CD4-positive, alpha-beta T cell treated with Interleukin-21 for 1 hour (primary cell): ENCODE measurements around the gene C5orf47.
"Not testable (repeated sequence)": the region's sequence is repeated elsewhere in the genome, so short reads cannot be mapped to it uniquely, and the experiment has no call there.

Experiments
- DNase-seq: peaks from one replicate; pipeline ENCODE4 v3.0.0-alpha.2; 2020

C5orf47 gene

GRCh38 chr5:173970878-173971650, 17.9 kb upstream of the C5orf47 start:
- no peak for DNase-seq

DNA sequence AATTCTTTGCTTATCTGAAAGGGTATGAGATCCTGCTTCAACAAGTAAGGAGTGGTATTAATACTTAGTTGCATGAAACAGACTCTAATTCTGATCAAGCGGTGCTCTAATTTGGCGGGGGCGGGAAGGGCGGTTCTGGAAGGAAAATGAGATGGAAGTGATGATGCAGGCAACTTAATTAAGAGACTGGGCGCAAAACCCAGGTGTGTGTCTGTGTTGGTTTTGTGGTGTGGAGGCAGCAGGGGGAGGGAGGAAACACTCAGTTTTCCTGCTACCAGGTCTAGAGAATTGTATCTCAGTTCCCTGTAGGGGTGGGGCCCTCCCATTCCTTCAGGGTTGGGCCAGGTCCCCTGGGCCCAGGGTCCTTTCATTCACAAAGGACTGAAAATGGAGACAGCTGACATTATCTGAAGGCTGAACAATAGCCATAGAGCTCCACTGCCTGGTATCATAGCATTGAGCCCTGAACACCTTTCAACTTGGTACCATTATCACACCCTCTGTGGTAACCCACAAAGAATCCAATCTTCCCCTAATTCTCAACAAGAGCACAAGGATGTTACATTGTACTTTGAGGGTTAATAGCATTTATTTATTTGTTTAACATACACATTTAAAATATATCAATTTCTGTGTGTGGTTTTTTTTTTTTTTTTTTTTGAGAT, 17.2 kb upstream of the C5orf47 start:
- DNase-seq = no peak

GRCh38 chr5:173972607-173972924, 16.4 kb upstream of the C5orf47 start:
- no peak for DNase-seq

- peak; percentile 72 for DNase-seq
Measured at GRCh38 chr5:173972925-173973615, 15.9 kb upstream of the C5orf47 start.

GRCh38 chr5:173973616-173973969, 15.4 kb upstream of the C5orf47 start:
- DNase-seq = no peak

GRCh38 chr5:173974688-173975239, 14.2 kb upstream of the C5orf47 start:
- DNase-seq = no peak

DNA sequence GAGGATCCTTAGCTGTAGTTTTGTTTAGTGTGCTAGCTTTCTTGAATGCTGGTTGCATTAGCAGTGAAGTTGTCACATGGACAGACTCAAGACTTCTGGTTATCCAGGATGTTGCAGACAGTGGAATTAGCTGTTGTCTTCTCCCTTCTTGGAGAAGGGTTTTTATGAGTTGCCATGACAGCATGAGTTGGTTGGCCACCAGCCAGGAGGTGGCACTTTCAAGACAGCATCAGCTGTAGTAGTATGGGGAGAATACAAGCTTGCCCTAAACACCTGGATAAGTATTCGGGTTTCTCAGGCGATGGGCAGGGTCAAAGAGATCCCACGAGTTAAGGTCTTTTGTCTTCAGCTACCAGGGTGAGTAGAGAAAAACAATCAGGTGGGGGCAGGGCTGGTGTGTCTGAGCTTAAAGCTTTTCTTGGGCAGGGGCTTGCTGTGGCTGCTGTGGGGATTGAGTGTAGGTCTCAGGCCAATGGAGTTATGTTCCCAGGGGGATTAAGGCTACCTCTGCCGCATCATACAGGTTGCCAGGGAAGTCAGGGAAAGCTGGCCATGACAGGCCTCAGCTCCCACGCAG, 7.7 kb upstream of the C5orf47 start:
- DNase-seq = no peak

DNA sequence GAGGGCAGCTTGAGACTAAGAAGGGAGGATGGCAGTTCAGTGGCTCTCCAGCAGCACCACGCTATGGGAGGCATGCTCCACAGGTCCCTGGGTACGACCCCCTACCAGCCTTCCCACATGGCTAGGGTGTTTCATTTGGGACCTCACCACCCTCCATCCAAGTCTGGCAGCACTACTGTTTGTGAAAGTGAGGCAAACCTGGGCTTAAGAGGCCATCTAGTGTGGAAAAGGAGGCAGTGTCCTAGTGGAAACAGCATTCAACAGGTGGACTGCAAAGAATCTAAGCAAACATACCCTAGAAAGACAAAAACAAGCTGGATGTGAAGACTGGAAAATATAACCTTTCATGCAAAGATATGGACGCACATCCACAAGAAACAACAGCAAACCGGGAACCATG, 4.8 kb upstream of the C5orf47 start:
- no peak for DNase-seq

DNA sequence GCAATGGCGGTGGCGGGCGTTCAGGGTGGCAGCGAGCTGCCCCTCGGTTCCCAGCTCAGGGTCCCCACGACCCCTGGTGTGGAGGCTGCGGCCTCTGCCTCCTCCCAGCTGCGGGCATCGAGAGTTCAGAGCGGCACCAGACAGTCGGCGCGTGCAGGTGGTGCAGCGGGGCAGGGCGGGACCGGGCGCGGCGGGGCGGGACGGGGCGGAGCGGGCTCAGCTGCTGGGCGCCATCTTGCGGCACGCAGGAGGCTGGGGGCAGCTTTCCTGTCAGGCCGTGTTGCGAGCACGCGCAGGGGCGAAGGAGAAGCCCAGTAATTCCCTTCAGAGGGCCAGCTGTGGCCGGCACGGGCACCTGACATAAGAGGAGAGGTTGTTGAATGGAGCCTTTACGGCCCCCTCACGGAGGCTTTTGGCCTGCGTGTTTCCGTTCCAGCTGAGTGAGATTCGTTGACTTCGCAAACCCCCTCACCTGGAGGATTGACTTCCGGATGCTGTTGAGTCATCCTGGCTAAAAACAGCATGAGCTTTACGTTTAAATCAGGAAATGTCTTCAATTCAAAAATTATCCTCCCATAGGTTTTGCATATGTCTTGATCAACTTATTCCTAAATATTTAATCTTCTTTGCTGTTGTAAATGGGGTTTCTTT, 587 bp downstream of the C5orf47 start:
- DNase-seq = no peak

GRCh38 chr5:173997331-173997730, 8.4 kb downstream of the C5orf47 start:
- no peak for DNase-seq

DNA sequence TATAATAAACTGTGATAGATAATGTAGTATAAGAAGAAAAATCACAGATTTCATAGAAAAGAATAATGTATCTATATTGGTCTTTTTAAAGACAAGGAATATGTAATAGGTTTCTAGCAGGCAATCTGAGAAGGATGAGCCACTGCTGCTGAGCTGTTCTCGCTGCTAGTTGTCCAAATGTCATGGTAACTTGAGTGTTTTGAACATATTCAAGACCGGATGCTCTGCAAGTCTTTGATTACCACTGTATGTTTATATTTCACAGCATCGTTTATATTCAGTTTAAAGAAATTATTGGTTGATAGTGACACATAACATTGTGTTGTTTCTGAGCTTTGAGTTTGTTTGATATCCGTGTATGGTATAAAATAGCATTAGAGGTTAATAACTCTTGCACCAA, 9.6 kb downstream of the C5orf47 start:
- no peak for DNase-seq

- no peak for DNase-seq
Measured at GRCh38 chr5:174000076-174000475, 11.1 kb downstream of the C5orf47 start.

DNA sequence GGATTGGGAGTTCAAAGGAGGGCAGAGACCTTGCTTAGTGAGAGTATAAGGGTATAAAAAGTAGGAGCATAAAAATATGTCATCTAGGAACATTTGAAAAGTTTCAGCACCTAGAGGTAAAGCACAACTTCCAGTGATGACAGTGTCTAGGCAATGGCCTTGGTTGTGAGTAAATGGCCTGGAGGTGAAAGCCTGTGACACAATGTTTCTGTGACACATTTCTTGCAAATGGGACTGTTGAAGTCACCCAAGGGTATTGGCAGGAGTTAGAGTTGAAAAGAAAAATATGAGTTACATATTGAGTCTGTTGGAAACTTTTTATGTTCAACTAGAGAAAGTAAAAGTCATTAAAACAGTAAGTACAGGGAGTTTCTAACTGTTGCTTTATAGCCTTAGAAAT, 14.8 kb downstream of the C5orf47 start:
- DNase-seq = no peak

DNA sequence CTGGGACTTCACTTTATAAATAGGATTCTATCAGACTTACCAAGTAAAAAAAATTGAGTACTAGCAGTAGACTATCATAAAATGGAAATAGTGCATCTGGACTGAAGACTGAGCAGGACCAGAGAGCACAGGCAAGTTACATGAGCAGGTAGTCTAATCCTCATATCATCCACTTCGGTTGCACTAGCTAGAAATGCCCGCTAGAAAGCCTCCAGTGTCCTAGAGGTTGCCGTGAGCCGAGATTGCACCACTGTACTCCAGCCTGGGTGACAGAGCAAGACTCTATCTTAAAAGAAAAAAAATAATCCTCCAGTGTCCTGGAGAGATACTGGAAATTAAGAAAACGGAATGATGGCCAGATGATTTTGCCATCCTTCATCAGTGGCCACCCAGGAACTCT, 20.0 kb downstream of the C5orf47 start:
- DNase-seq = no peak

- DNase-seq = no peak
Measured at GRCh38 chr5:174010365-174010764, 21.4 kb downstream of the C5orf47 start.

- DNase-seq = no peak
Measured at GRCh38 chr5:174011441-174011840, 22.5 kb downstream of the C5orf47 start.

DNA sequence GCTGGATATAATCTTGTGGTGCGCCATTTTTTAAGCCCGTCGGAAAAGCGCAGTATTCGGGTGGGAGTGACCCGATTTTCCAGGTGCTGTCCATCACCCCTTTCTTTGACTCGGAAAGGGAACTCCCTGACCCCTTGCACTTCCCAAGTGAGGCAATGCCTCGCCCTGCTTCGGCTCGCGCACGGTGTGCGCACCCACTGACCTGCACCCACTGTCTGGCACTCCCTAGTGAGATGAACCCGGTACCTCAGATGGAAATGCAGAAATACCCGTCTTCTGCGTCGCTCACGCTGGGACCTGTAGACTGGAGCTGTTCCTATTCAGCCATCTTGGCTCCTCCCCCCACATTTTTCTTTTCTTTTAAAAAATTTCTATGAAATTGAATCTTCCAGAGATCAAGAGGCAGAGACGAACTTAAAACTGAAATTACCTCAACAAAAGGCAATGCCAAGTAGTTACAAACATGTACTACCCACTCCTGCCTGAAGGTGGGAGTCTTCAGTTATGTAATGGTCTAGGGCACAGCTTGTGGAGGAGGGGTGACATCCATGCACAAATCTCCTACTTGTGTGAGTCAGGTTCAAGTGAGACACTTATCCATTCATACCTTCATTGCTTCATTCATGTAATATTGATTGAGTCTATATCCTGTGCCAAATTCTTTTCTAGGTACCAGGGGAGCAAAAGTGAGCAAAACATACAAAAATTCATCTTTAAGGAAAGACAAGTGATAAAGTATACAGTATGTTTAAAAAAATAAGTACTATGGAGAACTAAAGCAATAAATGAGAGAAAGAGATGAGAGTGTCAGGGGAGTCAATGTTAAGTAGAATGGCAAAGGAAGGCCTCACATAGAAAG, 31.3 kb downstream of the C5orf47 start:
- DNase-seq = not testable (repeated sequence)

DNA sequence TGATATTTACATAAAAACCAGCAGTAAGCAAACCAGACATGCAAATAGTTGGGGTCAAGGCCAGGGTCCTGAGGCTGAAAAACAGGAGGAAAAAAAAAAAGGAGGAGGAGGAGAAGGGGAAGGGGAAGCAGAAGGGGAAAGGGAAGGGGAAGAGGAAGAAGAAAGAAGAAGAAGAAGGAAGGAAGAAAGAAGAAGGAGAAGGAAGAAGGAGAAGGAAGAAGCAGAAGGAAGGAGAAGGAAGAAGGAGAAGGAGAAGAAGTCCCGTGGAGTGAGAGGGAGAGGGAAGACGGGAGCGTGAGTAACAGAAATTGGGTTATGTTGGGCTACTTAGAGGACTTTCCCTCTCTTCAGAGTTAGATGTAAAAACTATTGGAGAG, 31.9 kb downstream of the C5orf47 start:
- DNase-seq = no peak

GRCh38 chr5:174022384-174023095, 33.6 kb downstream of the C5orf47 start:
- no peak for DNase-seq

DNA sequence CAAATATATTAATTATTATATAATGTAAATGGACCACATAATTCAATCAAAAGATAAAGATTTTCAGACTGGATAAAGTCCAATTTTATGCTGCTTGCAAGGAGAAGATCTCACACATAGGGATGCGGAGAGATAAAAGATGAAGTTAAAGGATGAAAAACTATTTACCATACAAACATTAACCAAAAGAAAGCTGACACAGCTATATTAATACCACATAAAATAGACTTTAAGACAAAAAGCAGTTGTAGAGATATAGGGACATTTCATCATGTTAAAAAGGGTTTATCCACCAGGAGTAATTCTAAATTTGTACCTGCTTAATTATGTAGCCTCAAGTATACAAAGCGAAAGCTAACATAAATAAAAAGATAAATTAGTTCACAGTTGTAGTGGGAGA, 41.3 kb downstream of the C5orf47 start:
- no peak for DNase-seq

DNA sequence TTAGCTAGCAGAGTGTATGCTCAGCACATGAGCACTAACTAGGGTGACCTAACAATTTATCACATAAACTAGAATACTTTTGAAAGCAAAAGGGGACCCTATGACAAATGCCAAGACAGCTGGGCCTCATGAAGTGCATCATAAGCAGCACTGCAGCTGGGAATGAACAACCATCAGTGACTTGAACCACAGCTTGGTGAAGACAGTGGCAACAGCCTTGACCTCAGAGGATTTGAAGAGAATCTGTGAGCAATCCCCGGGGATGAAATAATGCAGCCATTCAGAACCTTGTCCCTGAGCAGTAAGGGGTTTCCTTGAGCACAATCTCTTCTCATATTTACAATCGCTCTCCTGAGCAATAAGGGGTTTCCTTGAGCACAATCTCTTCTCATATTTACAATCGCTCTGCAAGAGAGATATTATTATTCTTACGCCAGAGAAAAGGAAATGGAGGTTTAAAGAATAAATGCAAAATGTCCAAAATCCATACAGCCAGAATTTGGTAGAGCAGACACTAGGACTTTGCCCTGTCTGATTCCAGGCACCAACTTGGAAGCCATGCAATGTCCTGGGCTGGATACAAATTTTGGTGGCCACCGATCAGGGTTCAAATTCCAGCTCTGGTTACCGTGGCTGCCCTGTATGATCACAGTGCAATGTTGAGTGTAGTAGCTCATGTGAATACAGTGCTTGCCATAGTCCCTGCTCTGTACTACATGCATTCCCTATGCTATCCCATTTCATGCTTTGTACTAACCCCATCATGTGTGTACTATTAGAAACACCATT, 55.7 kb downstream of the C5orf47 start:
- no peak for DNase-seq
